NCI-H1694 treated with DMSO at 0.1 percent for 48 hours (cell line): ENCODE data around the gene USP53.
"Not testable (repeated sequence)": the region's sequence is repeated elsewhere in the genome, so short reads cannot be mapped to it uniquely, and the experiment has no call there.

Experiments used
- DNase-seq: peaks from one replicate; lab custom pipeline; 2025; lab: John Stamatoyannopoulos, UW

Gene USP53

GRCh38 chr4:119229908-119230687 is 17.6 kb downstream of the USP53 start:
- DNase-seq, result no peak

GRCh38 chr4:119231491-119231890 is 19.0 kb downstream of the USP53 start:
- DNase-seq, result no peak

DNA sequence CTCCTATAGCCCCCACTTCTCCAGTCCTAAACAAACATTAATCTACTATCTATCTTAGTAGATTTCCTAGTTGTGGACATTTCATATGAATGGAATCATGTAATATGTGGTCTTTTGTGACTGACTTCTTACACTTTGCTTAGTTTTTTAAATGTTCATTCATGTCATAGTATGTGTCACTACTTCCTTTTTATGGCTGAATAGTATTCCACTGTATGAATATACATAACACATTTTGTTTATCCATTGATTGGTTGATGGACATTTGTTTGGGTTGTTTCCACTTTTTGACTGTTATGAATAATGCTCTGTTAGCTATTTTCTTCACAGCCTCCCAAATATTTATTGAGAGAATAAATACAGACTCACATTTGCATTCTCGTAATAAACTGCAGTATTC is 19.8 kb downstream of the USP53 start:
- no peak for DNase-seq

DNA sequence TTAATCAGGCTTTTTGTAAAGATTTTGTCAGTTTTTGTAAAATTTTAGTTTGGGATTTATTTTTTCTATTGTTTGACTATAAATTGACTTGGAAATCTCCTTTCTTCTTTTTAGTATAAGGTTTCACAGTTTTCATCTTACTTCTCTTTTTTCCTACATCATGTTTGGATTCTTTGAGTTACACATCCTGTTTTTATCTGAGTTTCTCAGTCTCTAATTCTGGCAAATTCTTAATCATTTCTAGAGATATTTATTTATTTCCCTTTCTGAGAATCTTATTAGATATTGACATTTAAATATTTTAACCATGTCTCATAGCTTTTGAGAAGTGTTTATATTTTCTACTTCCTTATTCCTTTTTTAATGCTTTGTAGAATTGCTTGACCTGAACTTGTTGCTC is 20.7 kb downstream of the USP53 start:
- no peak for DNase-seq

DNA sequence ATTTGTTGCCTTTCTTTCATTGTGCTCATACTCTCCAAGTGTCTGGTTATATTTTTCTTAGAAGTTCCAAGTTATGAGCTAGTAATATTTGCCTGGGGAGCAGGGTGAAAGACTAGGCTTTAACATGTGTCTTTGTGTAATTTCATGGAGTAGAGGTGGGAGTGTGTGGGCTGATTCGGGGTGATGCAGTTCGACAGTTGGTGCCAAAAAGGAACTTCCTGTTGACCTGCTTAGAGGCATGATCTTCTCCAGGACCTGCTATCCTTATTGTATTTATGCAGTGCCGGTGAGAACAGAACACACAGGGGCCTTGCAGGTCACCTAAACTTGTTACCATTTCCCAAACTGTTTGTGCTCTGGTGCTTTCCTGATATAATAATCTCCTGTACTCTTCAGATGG is 21.2 kb downstream of the USP53 start:
- no peak for DNase-seq

GRCh38 chr4:119237201-119237600 is 24.7 kb downstream of the USP53 start:
- DNase-seq, result no peak

- no peak for DNase-seq
Observed at GRCh38 chr4:119237642-119238041, 25.1 kb downstream of the USP53 start.

DNA sequence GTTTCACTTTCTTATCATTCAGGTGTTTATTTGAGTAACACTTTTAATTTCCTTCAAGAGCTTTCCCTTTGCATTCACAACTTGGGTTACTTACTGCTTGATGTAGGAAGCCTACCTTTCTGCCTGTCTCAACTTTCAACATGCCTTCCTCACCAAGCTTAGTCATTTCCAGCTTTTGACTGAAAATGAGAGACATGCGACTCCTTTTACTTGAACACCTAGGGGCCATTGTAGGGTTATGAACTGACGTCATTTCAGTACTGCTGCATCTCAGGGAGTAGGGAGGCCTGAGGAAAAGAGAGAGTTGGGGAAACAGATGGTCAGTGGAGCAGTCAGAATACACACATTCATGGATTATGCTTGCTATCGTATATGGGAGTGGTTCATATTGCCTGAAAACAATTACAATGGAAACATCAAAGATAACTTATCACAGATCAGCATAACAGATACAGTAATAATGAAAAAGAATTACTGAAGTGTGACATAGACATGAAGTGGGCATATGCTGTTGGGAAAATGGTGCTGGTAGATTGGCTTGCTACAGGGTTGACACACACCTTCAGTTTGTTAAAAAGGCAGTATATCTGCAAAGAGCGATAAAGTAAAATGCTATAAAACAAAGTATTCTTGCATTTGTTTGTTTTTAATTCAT is 25.7 kb downstream of the USP53 start:
- no peak for DNase-seq

- DNase-seq, result no peak
Observed at GRCh38 chr4:119240128-119240527, 27.6 kb downstream of the USP53 start.

- no peak for DNase-seq
Observed at GRCh38 chr4:119240568-119240967, 28.1 kb downstream of the USP53 start.

DNA sequence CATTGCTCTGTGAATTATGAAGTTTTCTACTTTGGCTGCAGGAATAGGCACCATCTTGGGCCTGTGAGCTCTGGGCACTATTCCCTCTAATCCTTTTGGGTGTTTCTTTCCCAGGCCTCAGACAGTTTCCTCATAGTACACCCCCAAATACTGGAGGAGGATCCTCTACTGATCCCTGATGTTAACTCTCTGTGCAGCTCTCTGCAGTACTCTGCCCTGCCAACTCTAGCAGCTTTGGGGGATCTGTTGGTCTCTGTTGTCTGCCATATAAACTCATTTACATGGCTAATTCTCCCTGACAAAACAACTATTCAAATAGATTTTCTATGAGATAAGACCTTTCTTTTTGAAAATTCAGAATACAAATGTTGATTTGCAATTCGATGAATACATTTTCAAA is 29.9 kb downstream of the USP53 start:
- DNase-seq, result no peak

DNA sequence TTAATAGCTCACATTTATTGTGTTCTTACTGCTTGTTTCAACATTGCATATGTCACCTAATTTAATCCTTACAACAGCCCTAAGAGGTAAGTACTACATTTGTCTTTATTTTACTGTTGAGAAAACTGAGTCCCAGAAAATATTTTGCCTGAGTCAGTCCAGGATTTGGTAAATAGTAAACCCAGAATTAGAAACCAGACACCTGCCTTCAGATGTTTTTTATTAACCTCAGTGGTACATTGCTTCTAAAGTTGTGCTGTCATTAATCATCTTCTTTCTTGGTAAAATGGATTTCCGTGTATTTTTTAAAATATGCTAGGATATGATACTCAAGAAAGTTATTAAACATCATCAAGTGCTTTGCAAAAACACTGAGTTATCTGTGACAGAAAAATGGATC is 31.4 kb downstream of the USP53 start:
- DNase-seq, result no peak

DNA sequence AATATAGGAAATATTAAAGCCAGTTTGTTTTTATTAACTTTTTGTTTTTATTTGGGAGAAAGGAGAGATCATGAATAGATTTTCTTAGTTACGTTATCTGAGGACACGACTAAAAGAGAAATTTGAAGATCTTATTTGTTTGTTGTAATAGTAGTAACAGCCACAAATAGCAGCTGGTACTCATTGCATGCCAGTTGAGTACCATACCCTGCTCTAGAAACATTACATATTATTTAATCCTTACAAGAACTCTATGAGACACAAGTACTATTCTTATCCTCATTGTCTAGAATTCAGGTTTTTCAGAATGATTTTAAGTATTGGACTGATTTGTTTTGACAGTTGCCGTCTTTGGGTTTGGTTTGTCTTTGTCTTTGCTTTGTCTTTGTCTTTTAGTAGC is 31.8 kb downstream of the USP53 start:
- no peak for DNase-seq

DNA sequence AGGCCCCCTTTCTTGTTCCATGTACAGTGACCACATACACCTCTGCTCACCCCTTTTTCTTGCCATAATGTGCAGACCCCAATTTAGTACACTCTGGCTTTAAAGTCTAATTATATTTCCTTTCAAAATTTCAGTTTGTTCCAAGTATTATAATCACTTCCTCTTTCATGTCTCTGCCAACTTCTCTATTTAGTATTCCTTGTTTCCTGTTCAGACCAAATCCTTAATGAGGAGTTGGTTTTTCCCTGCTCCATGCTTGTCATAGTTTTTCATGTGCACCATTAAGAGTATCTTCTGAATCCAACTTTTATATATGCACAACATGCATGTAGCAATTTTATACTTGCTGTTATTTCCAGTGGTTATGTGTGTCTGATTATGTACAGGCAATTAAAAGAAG is 32.3 kb downstream of the USP53 start:
- DNase-seq, result no peak

GRCh38 chr4:119246177-119246733 is 33.7 kb downstream of the USP53 start:
- no peak for DNase-seq

- DNase-seq, result not testable (repeated sequence)
Observed at GRCh38 chr4:119251037-119251436, 38.5 kb downstream of the USP53 start.

- DNase-seq, result not testable (repeated sequence)
Observed at GRCh38 chr4:119255223-119255622, 42.7 kb downstream of the USP53 start.

DNA sequence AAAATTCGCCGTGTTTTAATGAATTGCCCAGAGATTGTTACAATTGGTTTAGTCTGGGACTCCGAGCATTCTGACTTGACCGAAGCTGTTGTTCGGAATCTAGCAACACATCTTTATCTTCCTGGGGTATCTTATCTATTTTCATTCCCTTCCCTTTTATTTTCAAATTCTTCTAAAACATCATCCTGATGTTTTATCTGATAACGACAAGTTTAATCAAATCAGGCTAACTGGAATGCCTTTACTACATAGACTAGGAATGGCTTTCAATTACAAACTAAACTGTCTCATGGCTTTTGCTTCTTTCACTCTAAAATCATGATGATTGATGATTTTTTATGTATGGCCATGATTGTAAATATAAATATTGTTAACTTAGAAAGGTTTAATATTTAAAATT is 48.0 kb downstream of the USP53 start:
- no peak for DNase-seq

- DNase-seq, result no peak
Observed at GRCh38 chr4:119261986-119262385, 49.5 kb downstream of the USP53 start.

GRCh38 chr4:119264743-119265142 is 52.2 kb downstream of the USP53 start:
- DNase-seq, result no peak

DNA sequence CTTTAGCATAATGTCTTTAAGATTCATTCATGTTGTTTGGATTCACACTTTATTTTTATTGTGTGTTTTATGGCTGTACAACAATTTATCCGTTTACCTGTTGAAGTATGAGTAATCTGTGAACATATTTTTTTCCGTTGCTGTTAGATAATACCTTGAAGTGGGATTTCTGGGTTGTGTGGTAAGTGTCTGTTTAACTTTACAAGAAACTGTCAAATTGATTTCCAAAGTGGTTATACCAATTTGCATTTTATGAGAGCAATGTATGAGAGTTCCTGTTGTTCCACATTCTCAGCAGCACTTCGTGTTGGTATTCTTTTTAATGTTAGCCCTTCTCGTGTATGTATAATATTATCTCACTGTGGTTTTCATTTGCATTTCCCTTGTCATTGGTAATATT is 53.6 kb downstream of the USP53 start:
- DNase-seq, result no peak

DNA sequence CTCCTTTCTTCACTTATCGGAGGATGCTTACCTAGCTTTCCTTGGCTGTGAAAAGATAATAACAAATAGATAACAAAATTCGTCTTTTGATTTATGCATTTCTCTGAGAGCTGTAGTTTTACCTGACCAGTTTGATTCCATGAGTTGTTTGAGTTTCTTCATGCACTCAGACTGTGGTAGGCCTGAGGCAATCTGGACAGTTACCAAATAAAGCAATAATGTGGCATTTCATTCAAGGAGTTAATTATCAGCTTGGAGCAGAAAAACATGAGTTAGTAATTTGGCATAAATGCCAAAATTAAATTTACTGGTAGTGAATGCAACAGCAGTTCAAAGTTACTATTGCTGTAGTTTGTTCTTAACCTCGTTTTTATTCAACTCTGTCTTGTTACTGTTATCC is 56.0 kb downstream of the USP53 start:
- no peak for DNase-seq

DNA sequence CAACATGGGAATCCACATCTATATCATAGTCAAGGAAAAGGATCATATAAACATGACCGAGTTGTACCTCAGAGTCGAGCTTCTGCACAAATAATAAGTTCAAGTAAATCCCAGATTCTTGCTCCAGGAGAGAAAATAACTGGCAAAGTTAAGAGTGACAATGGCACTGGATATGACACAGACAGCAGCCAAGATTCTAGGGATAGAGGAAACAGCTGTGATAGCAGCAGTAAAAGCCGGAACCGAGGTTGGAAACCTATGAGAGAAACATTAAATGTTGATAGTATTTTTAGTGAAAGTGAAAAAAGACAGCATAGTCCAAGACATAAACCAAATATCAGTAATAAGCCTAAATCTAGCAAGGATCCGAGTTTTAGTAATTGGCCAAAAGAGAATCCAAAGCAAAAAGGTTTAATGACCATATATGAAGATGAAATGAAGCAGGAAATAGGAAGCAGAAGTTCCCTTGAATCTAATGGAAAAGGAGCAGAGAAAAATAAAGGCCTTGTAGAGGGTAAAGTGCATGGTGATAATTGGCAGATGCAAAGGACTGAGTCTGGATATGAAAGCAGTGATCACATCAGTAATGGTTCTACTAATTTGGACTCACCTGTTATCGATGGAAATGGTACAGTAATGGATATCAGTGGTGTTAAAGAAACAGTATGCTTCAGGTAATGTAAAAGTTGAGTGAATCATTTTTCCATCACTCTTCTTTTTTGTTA is 59.0 kb downstream of the USP53 start:
- no peak for DNase-seq
